HG03558 (cell line): ENCODE measurements around the gene AFAP1.

Experiments
- ATAC-seq: cut with Tn5 transposase; IDR thresholded peaks from one replicate; pipeline ENCODE4 v1.9.1; 2021; ENCODE audit warnings: moderate number of reproducible peaks; ENCODE audit not compliant: unreplicated experiment; ENCODE audit errors: extremely low read depth

Gene AFAP1

DNA sequence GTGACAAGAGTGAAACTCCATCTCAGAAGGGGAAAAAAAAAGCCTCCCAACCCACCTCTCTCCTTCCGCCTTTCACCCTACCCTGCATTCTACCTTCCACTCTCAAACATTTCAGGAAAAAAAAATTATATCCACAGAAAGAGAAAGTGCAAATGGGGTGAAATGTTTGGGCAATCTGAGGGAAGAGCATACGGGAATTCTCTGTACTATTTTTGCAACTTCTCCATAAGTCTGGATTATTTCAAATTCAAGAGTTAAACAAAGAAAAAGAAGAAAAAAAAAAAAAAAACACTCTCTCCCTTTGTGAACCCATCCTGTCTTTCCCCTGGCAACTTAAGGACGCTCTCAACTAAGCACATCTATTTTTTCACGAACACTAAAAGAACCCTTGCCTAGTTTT, 41.3 kb downstream of the AFAP1 start:
- no peak for ATAC-seq

DNA sequence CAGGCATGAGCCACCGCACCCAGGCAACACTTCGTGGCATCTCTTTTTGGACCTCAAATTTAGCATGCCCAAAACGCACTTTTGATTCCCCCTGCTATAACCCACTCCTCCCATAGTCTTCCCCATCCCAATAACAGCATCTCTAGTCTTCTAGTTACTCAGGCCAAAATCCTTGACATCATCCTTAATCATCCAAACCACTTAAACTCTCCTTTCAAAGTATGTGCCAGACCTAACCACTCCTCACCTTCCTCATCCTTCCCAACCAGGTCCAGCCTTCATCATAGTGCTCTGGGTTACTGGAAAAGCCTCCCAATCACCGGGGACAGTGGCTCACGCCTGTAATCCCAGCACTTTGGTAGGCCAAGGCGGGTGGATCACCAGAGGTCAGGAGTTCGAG, 41.9 kb downstream of the AFAP1 start:
- ATAC-seq, result no peak

DNA sequence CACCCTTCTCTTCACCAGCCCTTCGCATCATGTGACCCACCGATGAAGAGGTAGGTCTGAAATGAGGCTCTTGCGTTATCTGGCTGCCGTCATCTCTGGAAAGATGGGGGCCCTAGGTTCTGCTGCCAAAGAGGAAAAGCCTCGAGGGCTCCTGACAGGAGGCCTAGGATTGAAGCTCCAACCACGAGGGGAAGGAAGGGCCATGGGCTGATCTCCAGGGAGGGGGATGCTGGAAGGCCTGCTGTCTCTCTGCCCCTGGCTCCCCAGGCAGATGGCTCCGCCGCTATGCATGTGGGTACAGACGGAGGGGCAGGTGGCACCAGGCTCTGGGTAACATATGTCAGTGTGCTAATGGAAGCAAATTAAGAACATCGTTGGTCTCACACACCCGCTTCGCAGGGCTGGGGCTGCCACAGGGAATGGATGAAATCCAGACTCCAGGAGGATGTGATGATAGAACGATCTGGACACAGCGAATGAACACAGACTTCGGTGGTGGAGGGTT, 44.9 kb downstream of the AFAP1 start:
- ATAC-seq, result no peak

DNA sequence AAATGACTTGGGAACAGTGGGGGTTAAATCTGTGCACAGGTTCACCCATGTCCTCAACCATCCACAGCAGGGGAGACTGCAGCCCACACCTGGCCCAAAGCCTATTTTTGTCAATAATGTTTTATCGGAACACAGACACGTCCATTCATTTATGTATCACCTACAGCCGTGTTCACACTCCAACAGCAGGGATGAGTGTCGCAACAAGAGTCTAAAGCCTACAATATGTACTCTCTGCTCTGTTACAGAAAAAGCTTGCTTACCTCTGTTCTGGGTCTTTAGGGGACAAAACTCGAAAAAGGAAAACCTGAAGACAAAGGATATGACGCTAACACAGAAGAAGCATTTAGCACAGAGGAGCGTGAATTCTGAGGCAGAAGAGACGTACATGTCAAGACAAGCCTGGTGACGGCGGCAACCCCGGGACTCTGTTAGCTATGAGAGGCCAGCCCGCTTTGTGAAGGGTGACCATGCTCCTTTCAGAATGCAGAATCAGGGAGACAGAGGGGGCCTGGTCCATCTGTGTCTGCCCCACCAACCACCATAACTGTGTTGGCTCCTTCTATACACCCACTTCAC, 45.5 kb downstream of the AFAP1 start:
- no peak for ATAC-seq

DNA sequence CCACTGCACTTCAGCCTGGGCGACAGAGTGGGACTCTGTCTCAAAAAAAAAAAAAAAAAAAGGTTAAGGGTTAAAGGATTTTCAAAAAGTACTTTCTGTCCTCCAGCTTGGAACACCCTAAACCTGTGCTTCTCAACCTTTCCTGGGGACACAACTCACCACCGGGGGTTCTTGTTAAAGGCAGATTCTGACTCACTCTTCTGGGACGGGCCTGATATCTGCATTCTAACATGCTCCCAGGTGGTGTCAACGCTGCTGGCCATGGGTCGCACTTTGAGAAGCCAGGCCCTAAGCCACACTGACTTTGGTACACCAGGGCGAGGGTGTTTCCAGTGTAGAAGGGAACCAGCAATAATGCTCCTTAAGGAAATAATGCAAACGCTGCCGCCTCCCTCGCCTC, 46.1 kb downstream of the AFAP1 start:
- no peak for ATAC-seq

DNA sequence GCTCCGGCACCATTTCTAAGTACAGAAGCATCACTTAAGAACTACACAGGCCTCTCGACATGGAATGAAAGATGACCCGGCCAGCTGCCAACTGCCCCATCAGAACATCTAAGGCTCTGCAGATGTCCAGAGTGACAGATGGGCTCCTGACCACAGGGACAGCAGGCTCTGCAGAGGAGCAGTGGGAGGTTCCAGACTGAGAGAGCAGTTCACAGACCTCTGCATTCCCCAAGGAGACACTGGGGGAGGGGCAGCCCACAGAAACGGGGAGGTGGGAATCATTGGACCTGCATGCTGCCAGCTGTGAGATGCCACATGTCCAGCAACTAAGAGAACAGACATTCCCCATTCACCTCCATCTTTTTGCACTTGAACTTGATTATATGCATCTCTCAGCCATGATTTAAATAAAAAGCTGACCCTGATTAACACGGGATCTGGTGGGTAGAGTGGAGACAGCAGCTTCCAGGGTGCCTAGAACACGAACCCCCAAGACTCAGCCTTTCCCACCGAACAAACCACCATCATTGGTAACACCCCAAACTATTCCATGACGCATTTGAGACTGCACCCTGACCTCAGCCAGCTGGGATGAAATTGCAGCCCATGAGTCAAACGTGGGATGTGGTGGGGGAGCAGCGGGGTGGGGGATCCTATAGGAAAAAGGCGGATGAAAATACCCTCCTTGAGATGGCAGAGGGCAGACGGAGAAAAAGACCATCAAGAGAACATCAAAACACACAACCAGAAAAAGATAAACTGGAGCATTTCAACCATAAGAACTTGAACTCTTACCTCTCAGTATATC, 47.2 kb downstream of the AFAP1 start:
- ATAC-seq, result no peak

DNA sequence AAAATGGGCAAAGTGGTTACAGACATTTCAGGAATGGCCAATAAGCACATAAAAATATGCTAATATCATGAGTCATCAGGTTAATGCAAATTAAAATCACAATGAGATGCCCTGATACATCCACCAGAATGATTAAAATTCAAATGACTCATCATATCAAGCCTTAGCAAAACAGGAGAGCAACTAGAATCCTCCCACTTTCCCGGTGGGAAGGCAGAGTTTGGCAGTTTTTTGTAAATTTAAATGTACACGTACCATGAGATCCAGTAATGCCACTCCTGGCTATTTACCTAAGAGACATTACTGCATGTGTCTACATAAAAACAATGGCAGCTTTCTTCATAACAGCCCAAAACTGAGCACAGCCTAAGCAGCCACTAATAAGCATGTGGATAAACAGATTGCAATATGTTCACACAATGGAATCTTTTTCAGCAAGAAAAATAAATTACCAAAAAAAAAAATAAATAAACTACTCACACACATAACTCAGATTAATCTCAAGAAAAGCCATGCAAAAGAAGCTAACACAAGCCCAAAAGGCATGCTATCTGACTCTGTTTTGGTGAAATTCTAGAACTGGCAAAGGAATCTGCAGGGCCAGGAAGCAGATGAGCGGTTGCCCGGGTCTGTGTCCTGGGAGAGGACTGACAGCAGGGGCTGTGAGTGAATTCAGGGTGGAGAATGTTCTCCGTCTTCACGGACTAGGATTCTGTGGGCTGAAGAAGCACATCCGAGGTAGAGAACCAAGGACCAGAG, 48.8 kb downstream of the AFAP1 start:
- ATAC-seq, result no peak

DNA sequence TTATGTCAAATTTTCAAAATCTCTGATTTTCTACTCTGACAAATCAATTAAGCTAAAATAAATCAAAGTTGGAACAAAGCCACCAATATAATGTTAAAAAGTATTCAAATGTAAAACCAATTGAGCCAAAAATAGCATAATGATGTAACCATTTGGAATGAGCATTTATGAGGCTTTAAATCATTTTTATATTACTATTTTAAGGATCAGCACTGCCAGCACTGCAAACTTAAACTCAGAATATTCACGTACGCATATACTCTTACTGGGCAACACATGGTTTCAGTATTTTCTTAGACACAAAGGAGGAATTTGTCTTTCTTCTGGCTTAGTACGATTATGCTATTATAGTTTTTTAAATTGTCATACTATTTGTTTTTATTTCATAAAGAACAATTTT, 52.2 kb downstream of the AFAP1 start:
- ATAC-seq, result no peak

DNA sequence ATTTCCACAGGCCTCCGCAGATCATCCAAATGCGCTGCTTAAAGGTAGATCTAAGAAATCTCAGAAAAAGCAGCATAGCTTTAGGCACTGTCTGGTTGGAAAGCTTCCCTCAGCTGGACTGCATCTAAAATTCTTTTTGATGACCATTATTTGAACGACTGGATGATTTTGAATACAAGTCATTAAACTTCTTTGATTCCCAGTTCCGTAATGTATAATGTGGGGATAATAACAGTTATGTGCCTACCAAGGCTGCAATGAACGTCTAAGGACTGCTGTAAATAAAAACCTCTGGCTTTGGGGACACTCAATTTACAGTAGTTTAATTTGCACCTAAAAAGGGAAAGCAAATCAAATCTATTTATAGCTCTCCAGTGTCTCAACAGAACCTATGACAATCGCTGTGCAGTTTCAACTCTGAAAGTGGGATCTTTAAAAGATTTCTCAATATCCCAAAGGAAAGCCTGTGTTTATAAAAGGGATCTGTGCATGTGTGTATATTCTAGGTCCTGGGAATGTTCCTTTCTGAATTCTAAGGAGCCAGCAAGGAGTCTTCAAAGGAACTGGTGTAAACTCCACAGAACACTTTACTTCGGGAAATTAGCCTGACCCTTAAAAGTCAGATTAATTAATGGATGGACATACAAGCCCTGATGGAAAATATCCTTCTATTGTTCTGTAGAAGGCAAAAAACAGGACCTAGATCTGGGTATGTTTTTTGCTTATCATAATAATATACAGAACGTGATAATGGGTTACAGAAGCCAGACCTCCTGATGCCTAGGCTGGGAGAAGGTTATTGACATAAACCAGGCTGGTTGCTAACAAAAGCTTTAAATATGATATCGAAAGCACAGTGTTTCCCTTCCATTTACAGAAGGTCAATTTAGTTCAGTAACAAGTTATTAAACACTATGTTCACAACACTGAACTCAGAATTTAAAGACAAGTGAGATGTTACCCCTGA, 53.4 kb downstream of the AFAP1 start:
- no peak for ATAC-seq

DNA sequence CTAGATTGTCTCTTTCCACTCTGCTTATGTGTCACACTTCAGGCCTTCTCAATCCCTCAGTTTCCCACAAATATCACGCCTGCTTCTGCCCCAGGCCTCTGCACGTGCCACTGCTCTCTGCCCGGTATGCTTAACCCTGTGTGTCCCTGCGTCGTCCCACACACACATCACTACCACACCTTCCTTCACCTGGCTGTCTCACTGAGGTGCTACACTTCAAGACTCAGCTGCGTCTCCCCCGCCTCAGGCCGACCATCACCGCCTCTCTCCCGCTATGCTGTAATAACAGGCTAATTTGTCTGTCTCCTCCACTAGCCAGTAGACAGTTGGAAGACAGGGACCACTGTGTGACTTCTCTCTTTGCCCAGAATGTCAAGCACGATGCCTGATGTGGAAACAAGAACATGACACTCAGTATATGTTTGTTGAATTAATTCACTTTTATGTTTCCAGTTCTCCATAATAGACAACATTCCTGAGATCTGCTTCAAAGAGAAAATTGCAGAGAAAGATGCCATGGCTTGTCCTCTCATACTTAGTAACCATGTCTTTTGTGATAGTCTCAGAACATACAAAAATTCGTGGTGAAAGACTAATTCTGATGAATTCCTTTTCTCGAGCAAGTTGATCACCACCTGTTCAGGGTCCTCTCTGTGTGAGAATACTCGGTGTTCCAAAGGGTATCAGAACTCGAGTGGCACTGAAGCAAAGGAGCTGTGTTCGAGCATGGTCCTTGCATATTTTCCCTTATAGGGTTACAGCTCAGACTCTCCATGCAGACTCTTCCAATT, 54.2 kb downstream of the AFAP1 start:
- no peak for ATAC-seq

DNA sequence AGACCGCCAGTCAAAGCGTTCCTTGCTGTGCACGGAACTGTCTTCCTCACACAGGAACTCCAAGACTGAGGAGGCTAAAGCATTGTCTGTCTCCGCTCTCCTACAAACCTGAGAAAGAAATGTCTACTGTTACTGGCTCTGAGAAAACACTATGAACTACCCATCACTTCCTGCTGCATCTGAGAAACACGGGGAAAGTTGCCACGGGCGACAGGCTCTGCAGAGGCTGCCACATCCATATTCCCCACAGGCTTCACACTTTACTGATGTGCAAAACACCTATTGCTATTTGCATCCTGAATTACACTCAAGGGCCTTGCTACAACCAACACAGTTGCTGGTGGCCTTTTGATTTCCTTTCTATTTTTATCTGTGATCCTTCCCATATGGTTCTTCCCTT, 59.0 kb downstream of the AFAP1 start:
- ATAC-seq, result no peak

DNA sequence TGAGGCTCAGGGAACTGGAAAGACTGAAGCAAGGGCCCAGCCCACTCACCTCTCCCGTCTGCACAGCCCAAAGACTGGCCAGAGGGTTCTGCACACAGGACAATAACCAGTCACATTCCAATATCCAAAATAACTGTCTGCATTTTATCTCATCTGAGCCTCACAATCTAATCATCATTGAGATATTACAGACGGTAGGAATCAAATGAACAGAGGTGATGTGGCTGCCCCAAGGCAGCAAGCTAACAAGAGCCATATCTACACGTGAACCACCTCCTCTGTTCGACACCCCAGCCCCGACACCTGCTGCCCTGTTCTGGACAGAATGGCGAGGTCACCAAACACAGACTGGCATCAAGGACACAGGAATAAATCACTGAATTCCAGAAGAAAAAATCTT, 60.5 kb downstream of the AFAP1 start:
- ATAC-seq, result no peak

DNA sequence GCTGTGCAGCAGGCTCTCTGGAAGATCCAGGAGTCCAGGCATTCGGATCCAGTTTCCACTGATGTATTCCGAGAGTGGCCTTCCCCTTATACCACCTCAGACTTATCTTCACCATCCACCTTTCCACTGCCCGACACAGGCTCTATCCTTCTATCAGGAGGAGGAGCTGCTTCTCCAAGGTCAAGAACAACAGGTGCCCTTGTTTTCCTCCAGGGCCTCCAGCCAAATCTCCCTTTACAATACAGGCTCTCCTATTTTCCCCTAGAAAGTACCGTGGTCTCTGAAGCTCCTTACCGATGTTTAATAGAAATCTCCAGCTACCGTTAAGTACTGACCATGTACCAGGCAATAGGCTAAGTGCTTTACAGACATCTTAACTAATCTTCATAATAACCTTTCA, 61.3 kb downstream of the AFAP1 start:
- ATAC-seq, result no peak

DNA sequence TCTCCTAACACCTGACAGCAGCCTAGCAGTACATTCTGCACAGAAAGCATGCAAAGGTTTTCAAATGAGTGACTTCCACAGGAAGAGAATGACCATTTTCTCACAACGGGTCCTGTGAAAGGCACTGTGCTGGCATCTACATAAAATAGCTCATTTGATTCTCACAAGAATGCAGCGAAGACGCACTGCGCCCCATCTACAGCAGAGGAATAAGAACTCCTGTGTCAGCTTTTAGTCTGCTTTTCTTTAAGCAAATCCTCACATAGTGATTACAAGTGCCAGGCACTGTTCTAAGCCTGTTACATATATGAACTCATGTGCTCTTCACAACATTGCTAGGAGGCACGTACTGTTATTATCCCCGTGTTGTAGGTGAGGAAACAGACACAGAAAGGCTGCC, 62.5 kb downstream of the AFAP1 start:
- ATAC-seq, result no peak

DNA sequence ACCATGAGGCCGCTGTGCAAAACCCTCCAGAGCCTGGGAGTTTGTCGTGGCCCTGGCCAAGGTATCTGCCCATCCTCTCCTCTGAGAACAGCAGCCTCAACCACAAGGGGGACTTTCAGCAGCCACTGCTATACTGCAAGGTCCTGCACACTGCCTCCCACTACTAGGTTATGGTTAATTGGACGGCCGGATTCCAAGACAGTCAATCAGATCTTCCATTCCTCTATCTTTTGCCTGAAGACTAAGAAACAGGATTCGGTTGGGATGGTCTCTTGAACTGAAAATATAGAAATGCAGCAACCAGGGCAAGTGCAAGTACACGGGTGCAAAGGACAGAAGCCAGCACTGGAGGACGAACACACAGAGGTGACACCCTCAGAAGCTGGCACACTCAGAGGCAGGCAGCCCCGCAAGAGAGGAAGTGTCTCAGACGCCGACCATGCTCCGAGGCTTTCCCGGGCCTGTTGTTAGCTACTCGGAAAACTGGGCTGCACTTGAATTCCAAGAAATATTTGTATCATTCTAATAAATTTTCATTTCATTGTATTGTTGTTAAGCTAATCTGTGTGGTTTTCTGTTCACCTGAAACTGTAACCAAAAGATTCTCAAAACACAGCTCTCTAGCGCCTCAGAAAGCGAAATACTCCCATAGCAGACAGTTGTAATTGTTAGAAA, 63.3 kb downstream of the AFAP1 start:
- ATAC-seq, result no peak

DNA sequence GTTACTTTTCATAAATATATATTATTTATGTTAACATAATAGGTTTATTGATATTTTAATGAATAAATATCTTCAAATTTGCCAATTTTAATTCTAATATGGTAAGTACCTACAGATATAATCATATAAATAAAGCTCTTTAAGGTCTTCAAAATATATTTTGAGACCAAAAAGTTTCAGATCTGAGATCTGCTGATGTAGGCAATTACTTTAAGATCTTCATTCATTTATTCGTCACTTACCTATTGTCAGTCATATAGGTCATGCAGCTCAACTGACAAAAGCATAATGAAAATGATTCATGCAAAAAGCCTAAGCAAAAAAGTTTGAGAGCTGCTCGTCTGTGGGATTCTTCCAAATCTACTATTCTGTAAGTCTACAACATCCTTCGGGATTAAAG, 64.8 kb downstream of the AFAP1 start:
- ATAC-seq, result no peak

DNA sequence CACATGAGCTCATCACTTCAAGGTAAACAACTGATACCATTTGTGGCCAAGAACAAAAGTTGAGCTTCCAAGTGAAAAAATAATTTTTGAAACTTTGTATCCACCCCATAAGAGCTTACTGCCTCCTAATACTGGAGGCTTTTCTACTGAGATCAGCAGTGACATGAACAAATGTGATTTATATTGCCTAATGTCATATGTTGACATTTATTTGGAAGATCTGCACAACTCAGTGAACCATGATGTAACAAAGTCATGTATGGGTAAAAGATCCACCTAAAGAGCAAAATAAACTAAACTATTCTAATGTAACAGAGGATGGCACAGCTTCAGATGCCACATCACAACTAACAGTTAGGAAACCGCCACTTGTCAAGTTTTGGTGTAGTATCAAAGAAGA, 65.8 kb downstream of the AFAP1 start:
- ATAC-seq, result no peak

DNA sequence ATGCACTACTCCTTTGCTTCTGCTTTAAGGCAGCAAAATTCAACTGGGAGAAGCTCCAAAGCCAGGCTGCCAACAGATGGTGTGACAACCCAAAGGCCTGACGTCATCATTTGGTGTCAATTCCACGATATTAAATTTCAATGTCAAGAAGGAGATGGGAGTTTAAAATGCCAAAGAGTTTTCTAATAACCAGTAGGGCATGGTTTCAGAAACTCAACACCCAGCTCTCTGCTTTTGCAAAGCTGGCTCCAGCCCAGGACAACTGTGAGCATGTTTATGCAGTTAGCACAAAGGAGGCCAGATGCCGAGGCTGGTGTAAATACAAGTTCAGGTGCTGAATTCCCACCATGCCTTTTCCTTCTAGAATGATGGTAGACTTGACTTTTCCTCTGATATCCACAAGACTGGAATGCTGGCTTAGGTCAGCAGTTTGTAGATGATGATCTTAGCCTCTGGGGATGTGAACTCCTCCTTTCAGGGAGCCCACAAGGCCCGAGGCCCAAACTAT, 67.3 kb downstream of the AFAP1 start:
- no peak for ATAC-seq

DNA sequence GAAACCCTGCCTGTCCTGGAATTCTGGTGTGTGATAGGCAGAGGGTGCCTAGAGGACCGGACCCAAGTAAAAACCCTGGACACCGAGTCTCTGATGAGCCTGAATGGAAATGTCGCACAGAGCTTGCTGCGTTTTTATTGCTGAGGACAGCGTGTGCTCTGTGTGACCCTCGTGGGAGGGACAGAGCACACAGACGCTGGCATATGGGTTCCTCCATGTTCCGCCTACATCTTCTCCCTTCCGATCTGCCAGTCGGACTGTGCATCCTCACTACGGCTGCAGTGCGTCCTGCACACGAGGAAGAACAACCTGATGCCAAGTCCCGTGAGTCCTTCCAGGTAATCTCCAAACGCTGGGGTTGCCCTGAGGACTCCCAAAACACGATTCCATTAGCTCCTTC, 68.3 kb downstream of the AFAP1 start:
- ATAC-seq, result no peak
